Suppressor macrophage treated with lipopolysaccharide for 1 hour (primary cell): ENCODE results near the gene MYT1.
"Not testable (repeated sequence)": the region's sequence is repeated elsewhere in the genome, so short reads cannot be mapped to it uniquely, and the experiment has no call there.

Experiments
- DNase-seq, 3 donors: peaks; one replicate each; pipeline ENCODE4 v3.0.0-alpha.2; 2020 to 2022

Gene MYT1

GRCh38 chr20:64280460-64280843 lies 116.2 kb downstream of the MYT1 start:
- DNase-seq, result no peak

- no peak for DNase-seq
Observed at GRCh38 chr20:64283646-64284045, 119.4 kb downstream of the MYT1 start.

- peak; percentile 65 to 80 (median 77) for DNase-seq
Observed at GRCh38 chr20:64285579-64286446, 121.6 kb downstream of the MYT1 start.

- not testable (repeated sequence) for DNase-seq
Observed at GRCh38 chr20:64286447-64287263, 122.4 kb downstream of the MYT1 start.

GRCh38 chr20:64287264-64287590 lies 123.0 kb downstream of the MYT1 start:
- not testable (repeated sequence) for DNase-seq
